ENCODE data around the gene GOLGA6L10. TPM values are rescaled to one million over a fixed set of nuclear protein-coding genes. Genes with fewer than 3 reads are reported as not detected.
"Not testable (repeated sequence)": the region's sequence is repeated elsewhere in the genome, so short reads cannot be mapped to it uniquely, and the experiment has no call there.

The GOLGA6L10 gene
- total RNA-seq, 1 donor from 2014 or later = 4.3 TPM

GRCh38 chr15:82318281-82318680, 31.0 kb downstream of the GOLGA6L10 start:
- not testable (repeated sequence) for DNase-seq (ENCODE audit: low spot score)

GRCh38 chr15:82317516-82317915, 31.8 kb downstream of the GOLGA6L10 start:
- not testable (repeated sequence) for DNase-seq (ENCODE audit: low spot score)

- DNase-seq (ENCODE audit: low spot score) = no peak
Observed at GRCh38 chr15:82317091-82317489, 32.2 kb downstream of the GOLGA6L10 start.

GRCh38 chr15:82316247-82317090, 32.8 kb downstream of the GOLGA6L10 start:
- not testable (repeated sequence) for DNase-seq (ENCODE audit: low spot score)

GRCh38 chr15:82315519-82316246, 33.6 kb downstream of the GOLGA6L10 start:
- DNase-seq (ENCODE audit: low spot score) = peak; percentile 28

GRCh38 chr15:82314769-82315518, 34.3 kb downstream of the GOLGA6L10 start:
- DNase-seq (ENCODE audit: low spot score) = peak; percentile 20

GRCh38 chr15:82313951-82314768, 35.1 kb downstream of the GOLGA6L10 start:
- peak; percentile 34 for DNase-seq (ENCODE audit: low spot score)

GRCh38 chr15:82313446-82313845, 35.8 kb downstream of the GOLGA6L10 start:
- DNase-seq (ENCODE audit: low spot score) = no peak

- DNase-seq (ENCODE audit: low spot score) = peak; percentile 4
Observed at GRCh38 chr15:82312586-82313349, 36.5 kb downstream of the GOLGA6L10 start.

GRCh38 chr15:82311321-82311720, 38.0 kb downstream of the GOLGA6L10 start:
- DNase-seq (ENCODE audit: low spot score) = not testable (repeated sequence)

- no peak for DNase-seq (ENCODE audit: low spot score)
Observed at GRCh38 chr15:82309802-82310201, 39.5 kb downstream of the GOLGA6L10 start.

- no peak for DNase-seq (ENCODE audit: low spot score)
Observed at GRCh38 chr15:82307714-82308081, 41.6 kb downstream of the GOLGA6L10 start.

GRCh38 chr15:82306791-82307713, 42.2 kb downstream of the GOLGA6L10 start:
- no peak for DNase-seq (ENCODE audit: low spot score)

GRCh38 chr15:82305621-82306048, 43.6 kb downstream of the GOLGA6L10 start:
- no peak for DNase-seq (ENCODE audit: low spot score)

- no peak for DNase-seq (ENCODE audit: low spot score)
Observed at GRCh38 chr15:82304778-82305090, 44.5 kb downstream of the GOLGA6L10 start.

GRCh38 chr15:82303956-82304777, 45.1 kb downstream of the GOLGA6L10 start:
- DNase-seq (ENCODE audit: low spot score) = no peak

GRCh38 chr15:82301296-82302016, 47.8 kb downstream of the GOLGA6L10 start:
- no peak for DNase-seq (ENCODE audit: low spot score)

GRCh38 chr15:82300883-82301282, 48.4 kb downstream of the GOLGA6L10 start:
- DNase-seq (ENCODE audit: low spot score) = no peak

Data from ureter (tissue), 1 donor.